ENCODE data around the gene PARVG.

GRCh38 chr22:44243761-44244160 is 63.0 kb downstream of the PARVG start:
- TF ChIP-seq CTCF (conservative IDR thresholded peaks at IDR 0.05; ENCODE audit: low read depth, low read length) (no peak), EZH2 (IDR thresholded peaks at IDR 0.05; ENCODE audit: low read length, unreplicated experiment) (no peak), EZH2phosphoT487 (IDR thresholded peaks at IDR 0.05; ENCODE audit: borderline replicate concordance, low read length) (no peak)
